GM12874 (cell line): ENCODE data around the gene RAPGEF1.

ENCODE experiments used
- TF ChIP-seq, protein P1 (sequence below): IDR thresholded peaks from 2 replicates; pipeline ENCODE4 v1.5.1; 2011; ENCODE audit warnings: low read depth, mild to moderate bottlenecking, control low read depth, low read length, moderate library complexity; ENCODE audit not compliant: insufficient read depth

Gene RAPGEF1

DNA sequence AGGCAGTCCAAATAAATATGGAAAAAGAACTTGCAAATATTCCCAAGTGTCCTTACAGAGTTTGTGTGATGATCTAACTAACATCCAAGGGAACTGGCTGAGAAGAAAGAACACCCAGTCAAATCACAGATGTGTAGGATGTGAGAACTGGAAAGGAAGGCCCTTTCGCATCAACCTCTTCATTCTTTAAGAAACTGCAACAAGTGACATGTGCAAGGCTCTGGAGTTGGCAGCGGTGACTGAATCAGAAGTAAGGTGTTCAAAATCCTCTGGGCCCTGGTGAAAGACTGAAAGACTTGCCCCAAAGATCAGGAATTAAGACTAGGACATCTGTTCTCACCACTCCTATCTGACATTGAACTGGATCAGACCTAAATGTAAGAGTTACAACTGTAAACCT lies 88.7 kb downstream of the RAPGEF1 start:
- TF ChIP-seq, protein P1, sequence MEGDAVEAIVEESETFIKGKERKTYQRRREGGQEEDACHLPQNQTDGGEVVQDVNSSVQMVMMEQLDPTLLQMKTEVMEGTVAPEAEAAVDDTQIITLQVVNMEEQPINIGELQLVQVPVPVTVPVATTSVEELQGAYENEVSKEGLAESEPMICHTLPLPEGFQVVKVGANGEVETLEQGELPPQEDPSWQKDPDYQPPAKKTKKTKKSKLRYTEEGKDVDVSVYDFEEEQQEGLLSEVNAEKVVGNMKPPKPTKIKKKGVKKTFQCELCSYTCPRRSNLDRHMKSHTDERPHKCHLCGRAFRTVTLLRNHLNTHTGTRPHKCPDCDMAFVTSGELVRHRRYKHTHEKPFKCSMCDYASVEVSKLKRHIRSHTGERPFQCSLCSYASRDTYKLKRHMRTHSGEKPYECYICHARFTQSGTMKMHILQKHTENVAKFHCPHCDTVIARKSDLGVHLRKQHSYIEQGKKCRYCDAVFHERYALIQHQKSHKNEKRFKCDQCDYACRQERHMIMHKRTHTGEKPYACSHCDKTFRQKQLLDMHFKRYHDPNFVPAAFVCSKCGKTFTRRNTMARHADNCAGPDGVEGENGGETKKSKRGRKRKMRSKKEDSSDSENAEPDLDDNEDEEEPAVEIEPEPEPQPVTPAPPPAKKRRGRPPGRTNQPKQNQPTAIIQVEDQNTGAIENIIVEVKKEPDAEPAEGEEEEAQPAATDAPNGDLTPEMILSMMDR = no peak

DNA sequence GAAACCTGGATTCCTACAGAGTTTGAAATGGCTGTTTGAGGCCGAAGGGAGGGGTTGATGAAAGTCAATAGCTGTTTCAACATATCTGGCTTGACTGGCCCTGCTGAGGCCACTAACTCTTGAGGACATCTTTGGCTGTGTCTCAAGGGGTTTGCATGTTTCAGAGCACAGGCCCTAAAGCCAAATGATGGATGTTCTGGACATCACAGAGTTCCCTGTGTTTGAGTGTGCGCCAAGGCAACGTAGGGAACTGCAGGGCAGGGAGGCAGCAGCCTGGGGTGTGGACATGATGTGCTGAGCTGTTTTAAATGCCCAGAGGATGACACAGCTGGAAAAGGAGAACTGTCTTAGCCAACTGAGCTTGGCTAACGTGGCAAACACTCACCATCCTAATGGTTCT lies 89.6 kb downstream of the RAPGEF1 start:
- TF ChIP-seq, protein P1 = no peak

DNA sequence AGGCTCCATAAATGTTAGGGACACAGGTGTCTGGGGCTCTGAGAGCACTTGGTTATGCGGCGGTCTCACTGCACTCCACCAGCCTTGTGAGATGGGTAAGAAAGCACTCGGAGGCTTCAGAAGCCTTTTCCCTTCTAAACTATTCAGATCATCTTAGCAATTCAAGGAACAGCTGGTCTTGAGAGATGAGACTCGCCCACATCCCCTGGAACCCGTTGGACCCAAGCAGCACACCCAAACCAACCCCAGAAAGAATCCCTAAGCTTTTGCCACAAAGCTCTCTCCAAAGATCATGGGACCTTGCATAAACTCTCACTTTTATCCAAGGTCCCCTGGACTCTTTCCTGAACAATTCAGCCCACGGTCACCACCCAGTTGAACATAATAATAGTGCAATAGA lies 90.2 kb downstream of the RAPGEF1 start:
- TF ChIP-seq, protein P1 = no peak

DNA sequence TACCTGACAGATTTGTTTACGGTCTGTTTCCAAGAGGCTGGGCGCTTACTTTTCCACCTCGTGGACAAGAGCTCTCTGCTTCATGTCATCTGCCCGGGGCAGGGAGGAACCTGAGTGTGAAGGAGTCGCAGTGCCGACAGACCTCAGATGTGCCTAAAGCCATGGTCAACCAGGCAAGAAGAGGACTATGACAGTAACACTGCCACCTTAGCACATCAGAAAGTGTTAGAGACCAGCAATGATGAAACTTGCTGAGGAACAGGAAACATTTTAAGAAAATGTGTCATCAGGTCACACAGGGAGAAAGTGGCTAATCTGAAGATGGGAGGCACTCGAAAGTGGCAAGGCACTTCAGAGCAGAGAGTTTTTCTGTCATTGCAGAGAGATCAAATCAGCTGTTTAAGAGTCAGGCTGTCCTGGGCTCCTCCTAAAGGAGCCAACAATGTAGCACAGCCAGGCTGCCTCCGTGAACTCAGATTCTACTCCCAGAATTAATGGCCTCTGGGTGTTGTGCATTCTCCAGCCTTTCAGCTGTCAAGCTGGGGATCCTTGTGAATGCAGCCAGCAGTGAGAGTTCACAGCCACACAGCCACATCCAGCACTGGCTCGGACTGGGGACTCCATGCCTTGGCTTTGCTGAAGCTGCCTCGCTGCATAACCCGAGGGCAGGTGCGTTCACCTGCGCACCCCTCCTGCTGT lies 94.6 kb downstream of the RAPGEF1 start:
- TF ChIP-seq, protein P1 = no peak

DNA sequence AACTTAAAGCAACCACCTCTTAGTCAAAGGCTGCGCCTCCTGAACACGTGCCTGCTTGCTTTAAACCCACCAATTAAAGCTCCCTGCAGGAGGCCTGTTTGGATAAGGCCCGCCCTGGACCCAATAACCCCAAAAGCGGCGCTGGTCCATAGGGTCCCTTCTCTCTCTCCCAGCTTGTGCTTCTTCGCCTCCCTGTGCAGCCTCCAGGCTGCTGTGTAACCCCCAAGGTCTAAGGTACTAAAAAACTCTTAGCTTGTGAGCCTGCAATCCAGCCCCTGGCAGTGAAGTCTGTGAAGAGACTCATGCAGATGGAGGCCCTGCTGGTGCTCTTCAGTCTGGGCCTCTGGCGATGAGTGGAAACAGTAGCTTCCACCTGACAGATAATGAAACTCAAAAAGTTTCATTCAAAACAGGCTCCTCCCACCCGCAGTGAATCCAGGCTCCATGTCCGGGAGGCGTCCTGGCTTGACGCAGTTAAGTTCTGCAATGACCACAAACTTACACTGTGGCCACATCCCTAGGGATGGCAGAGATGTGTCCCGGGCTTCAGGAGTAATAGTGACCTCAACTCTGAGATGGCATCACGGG lies 97.3 kb downstream of the RAPGEF1 start:
- TF ChIP-seq, protein P1 = no peak

DNA sequence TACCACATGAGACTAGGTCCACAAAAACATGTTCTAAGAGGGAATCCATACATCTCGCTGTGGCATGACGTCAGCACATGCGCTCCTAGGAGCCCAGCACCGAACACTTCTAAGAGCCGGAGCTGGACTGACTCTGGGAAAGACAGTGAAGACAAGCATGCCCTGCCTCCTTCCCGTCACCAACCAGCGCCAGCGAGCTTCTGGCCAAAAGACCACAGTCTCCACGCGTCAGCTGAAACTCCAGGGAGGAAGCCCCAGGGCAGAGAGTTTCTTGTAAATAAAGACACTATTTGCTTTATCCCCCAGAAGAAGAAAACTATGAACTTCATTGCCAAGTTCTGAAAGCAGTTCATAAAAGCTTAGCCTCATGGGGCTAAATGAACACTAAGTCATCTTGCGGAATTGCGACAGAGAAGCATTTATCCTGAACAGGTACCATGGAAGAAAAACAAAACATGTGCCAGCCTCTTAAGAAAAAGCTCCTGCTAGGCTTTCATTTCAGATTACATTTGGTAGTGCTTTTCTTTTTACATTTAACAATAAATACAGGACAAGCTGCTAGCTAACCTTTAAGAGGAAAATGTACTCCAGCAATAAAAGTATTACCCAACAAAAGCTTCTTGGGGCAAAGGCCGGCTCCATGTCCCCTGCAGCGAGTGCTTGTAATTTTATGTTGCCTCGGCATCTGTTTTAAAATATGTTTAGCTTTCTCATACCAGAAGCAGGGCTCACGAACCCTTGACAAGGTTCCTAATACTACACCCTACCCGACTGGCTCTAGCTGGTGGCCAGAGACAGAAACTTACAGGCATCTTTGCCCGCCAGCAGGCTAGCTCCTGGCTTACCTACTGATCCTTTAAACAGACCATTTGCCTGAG lies 98.0 kb downstream of the RAPGEF1 start:
- TF ChIP-seq, protein P1 = no peak

DNA sequence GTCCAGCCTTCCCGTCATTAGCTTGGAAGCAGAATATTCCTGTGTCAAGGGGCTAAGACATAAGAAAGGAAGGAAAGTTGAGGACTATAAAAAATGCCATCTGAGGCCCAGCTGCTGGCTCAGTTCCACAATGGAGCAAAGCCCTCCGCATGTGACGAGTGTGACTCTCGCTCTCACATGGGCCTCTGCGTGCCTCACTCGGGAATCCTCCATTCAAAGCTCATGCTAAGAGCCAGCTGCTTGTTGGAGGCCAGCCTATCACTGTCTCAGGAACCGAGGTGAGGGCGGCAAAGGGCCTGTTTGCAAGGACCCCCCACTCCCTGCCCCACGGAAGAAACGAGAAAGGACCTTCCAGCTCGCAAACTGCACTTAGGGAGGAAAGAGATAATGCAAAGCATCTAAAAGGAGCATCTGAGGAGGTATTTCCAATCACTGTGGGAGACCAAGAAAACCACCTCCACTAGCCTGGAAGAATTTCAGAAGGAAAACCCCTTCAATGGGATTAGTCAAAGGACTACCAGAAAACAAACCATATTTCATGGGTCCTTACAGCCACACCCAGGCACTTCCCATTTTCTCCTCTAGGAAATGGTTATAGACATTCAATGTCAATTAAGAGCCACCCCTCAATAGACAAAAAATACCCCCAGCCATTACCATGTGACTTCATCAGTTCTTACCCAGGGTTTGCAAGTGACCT lies 99.3 kb downstream of the RAPGEF1 start:
- TF ChIP-seq, protein P1 = no peak
